ENCODE results near the gene C14orf119. TPM values are rescaled to one million over a fixed set of nuclear protein-coding genes. Genes with fewer than 3 reads are reported as not detected.

Gene C14orf119
- total and polyA plus RNA-seq, 7 experiments from 2014 or later, result 6.0 to 169 (median 45.0) TPM

GRCh38 chr14:23058654-23059504 lies 36.4 kb upstream of the C14orf119 start:
- no peaks in the 10 kb centered on the region for H3K9me3 ChIP-seq (ENCODE audit: control insufficient read depth in 2 of 3, low read length in 3 of 3)
- ATAC-seq (no peak), DNase-seq (no peak)
- H3K36me3 ChIP-seq (ENCODE audit: control insufficient read depth in 2 of 3, insufficient read depth in 3 of 3, low read length in 3 of 3), result peaks cover 25 to 51% (median 26%) of the 10 kb centered on the region in 3 experiments
- Mint-ChIP-seq H3K27ac (peak overlapping the region in 5 of 9 donors; percentile 34 to 72 (median 43)), H3K27me3 (peaks cover 0 to 8% (median 0%) of the 10 kb centered on the region in 5 donors), H3K4me1 (peaks cover 13 to 20% (median 17%) of the 10 kb centered on the region in 7 donors), H3K36me3 (peaks cover 4 to 30% (median 23%) of the 10 kb centered on the region in 5 donors), H3K4me3 (peak overlapping the region in 5 of 10 donors; percentile 3 to 56 (median 36)), H3K9me3 (peaks cover 0 to 2% (median 0%) of the 10 kb centered on the region in 11 donors)
- H3K27me3 ChIP-seq (ENCODE audit: control insufficient read depth in 2 of 2, insufficient read depth in 2 of 2, low read length in 2 of 2), result no peaks in the 10 kb centered on the region
- ChIA-PET CTCF (interaction anchor here (0.6 to 12.2 kb wide), 19 partner anchors 10 to 502 kb away, joined by 3 to 264 read pairs (median 4); partner anchors contain the start of genes AJUBA and RBM23), POLR2A (interaction anchor here (1.0 to 6.5 kb wide), 7 partner anchors 10 to 103 kb away, joined by 3 to 76 read pairs (median 5); partner anchors contain the start of gene AJUBA)
- H3K4me3 ChIP-seq (ENCODE audit: low read length), result no peak overlapping the region
- peaks cover 7 to 9% of the 10 kb centered on the region in 2 donors for H3K4me1 ChIP-seq (ENCODE audit: control insufficient read depth in 2 of 2, insufficient read depth in 2 of 2, low read length in 2 of 2)
- H3K27ac ChIP-seq (ENCODE audit: low read depth, low read length), result no peak overlapping the region
- intact Hi-C loops (cut with micrococcal nuclease), result loop anchor here (1.0 to 10.0 kb wide), 10 partner anchors 24 to 502 kb away; partner anchors contain the start of gene MRPL52 (in 1 of the 2)

DNA sequence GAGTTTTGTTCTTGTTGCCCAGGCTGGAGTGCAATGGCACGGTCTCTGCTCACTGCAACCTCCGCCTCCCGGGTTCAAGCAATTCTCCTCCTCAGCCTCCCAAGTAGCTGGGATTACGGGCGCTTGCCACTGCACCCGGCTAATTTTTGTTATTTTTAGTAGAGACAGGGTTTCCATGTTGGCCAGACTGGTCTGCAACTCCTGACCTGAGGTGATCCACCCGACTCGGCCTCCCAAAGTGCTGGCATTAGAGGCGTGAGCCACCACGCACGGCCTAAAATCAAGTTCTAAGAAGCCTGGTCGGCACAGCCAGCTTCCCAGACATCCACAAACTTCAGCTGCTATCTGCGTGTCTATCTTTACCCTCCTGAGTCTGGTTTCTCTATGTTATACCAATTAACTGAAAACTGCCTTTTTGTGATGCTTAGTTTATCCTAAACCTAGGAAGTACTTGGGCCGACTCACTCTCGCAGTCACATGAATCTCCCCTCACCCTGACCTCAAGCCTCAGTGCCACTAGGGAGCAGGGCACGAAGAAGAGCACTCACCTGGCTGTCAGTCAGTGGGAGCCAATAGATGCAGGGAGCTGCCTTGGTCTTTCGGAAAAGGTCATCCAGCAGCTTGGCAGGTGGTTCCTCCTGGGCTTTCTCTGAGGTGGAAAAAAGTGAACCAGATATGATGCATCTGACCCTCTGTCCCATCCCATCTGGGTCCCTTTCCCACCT lies 34.6 kb upstream of the C14orf119 start:
- no peak overlapping the region for H3K4me3 ChIP-seq (ENCODE audit: low read length)
- POLR2A ChIA-PET, result interaction anchor here (0.6 to 6.5 kb wide), 6 partner anchors 8 to 75 kb away, joined by 3 to 76 read pairs (median 4); partner anchors contain the start of genes ACIN1, AJUBA and C14orf119
- Mint-ChIP-seq H3K27ac (no peak overlapping the region), H3K4me1 (peaks cover 15 to 20% (median 19%) of the 10 kb centered on the region in 7 donors), H3K36me3 (peaks cover 4 to 38% (median 26%) of the 10 kb centered on the region in 5 donors), H3K27me3 (peaks cover 0 to 8% (median 0%) of the 10 kb centered on the region in 5 donors), H3K9me3 (peaks cover 0 to 2% (median 0%) of the 10 kb centered on the region in 11 donors), H3K4me3 (peak overlapping the region in 1 of 10 donors; percentile 47)
- intact Hi-C loops (cut with micrococcal nuclease), result no loop called here
- DNase-seq, result no peak
- H3K36me3 ChIP-seq (ENCODE audit: control insufficient read depth in 2 of 3, insufficient read depth in 3 of 3, low read length in 3 of 3), result peaks cover 35 to 69% (median 38%) of the 10 kb centered on the region in 3 experiments
- H3K27me3 ChIP-seq (ENCODE audit: control insufficient read depth in 2 of 2, insufficient read depth in 2 of 2, low read length in 2 of 2), result no peaks in the 10 kb centered on the region
- peaks cover 7 to 9% of the 10 kb centered on the region in 2 donors for H3K4me1 ChIP-seq (ENCODE audit: control insufficient read depth in 2 of 2, insufficient read depth in 2 of 2, low read length in 2 of 2)
- no peaks in the 10 kb centered on the region for H3K9me3 ChIP-seq (ENCODE audit: control insufficient read depth in 2 of 3, low read length in 3 of 3)
- no peak overlapping the region for H3K27ac ChIP-seq (ENCODE audit: low read depth, low read length)
- ATAC-seq, result no peak
- CTCF ChIA-PET, result interaction anchor here (0.6 to 12.2 kb wide), 10 partner anchors 8 to 365 kb away, joined by 3 to 264 read pairs (median 4); partner anchors contain the start of gene AJUBA

DNA sequence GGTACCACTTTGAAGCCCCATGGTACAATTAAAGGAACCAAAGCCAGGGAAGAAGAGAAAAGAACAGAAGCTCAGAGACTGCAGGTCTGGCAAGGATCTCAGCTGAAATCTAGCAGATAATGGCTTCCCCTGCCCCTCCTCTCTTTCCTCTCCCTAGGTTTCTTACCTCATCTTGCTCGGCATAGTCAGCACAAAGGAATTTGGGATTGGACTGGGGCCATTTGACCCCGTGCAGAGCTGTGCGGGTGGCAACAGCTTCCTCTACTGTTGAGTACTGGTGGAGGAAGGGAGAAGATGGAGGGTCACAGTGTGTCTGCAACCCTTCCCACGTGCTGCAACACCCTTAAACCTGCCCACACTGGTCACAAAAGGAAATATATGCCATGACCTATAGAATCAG lies 33.3 kb upstream of the C14orf119 start:
- H3K9me3 Mint-ChIP-seq, result peaks cover 0 to 2% (median 0%) of the 10 kb centered on the region in 11 donors
- H3K27ac Mint-ChIP-seq, result peak overlapping the region in 2 of 9 donors; percentile 51 to 62
- ATAC-seq (no peak), DNase-seq (no peak)
- CTCF ChIA-PET, result interaction anchor here (1.1 to 12.2 kb wide), 7 partner anchors 9 to 492 kb away, joined by 3 to 264 read pairs (median 4); partner anchors contain the start of gene AJUBA
- H3K36me3 ChIP-seq (ENCODE audit: control insufficient read depth in 2 of 3, insufficient read depth in 3 of 3, low read length in 3 of 3), result peaks cover 41 to 82% (median 44%) of the 10 kb centered on the region in 3 experiments
- peaks cover 0 to under 1% of the 10 kb centered on the region in 2 donors for H3K4me1 ChIP-seq (ENCODE audit: control insufficient read depth in 2 of 2, insufficient read depth in 2 of 2, low read length in 2 of 2)
- no peak overlapping the region for H3K4me3 Mint-ChIP-seq
- no peak overlapping the region for H3K4me3 ChIP-seq (ENCODE audit: low read length)
- H3K9me3 ChIP-seq (ENCODE audit: control insufficient read depth in 2 of 3, low read length in 3 of 3), result no peaks in the 10 kb centered on the region
- POLR2A ChIA-PET, result interaction anchor here (0.6 to 2.4 kb wide), 8 partner anchors 33 to 492 kb away, joined by 3 to 7 read pairs (median 3); partner anchors contain the start of genes ACIN1 and C14orf119
- H3K27ac ChIP-seq (ENCODE audit: low read depth, low read length), result no peak overlapping the region
- intact Hi-C loops (cut with micrococcal nuclease), result no loop called here
- peaks cover 0 to 1% (median 0%) of the 10 kb centered on the region in 5 donors for H3K27me3 Mint-ChIP-seq
- peaks cover 4 to 48% (median 30%) of the 10 kb centered on the region in 5 donors for H3K36me3 Mint-ChIP-seq
- H3K4me1 Mint-ChIP-seq, result peaks cover 7 to 19% (median 11%) of the 10 kb centered on the region in 7 donors
- H3K27me3 ChIP-seq (ENCODE audit: control insufficient read depth in 2 of 2, insufficient read depth in 2 of 2, low read length in 2 of 2), result no peaks in the 10 kb centered on the region

DNA sequence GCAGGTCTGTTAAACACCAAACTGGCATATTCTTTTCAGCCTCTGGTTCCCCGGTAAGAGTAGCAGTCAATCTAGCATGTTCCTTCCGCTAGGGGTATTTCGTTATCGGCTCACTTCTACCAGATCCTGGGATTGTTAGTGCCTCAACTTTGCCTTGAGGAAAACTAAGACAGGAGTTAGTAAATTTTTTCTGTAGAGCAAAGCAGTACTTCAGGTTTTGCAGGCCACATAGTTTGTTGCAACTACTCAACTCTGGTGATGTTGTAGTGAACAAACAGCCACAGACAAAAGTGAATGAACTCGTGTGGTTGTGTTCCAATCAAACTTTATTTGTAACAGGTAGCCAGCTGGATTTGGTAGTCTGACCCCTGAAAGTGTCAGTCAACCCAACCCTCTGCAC lies 31.7 kb upstream of the C14orf119 start:
- no peak overlapping the region for H3K4me3 Mint-ChIP-seq
- POLR2A ChIA-PET, result interaction anchor here (1.5 to 1.9 kb wide), 3 partner anchors 13 to 77 kb away, joined by 3 to 4 read pairs (median 4); no protein-coding TSS in a partner anchor

GRCh38 chr14:23066368-23066767 lies 28.9 kb upstream of the C14orf119 start:
- H3K4me3 Mint-ChIP-seq, result no peak overlapping the region
- intact Hi-C loops (cut with micrococcal nuclease), result no loop called here
- peaks cover 21 to 45% (median 28%) of the 10 kb centered on the region in 7 donors for H3K4me1 Mint-ChIP-seq
- H3K9me3 ChIP-seq (ENCODE audit: control insufficient read depth in 2 of 3, low read length in 3 of 3), result no peaks in the 10 kb centered on the region
- H3K27me3 Mint-ChIP-seq, result no peaks in the 10 kb centered on the region
- DNase-seq (no peak), ATAC-seq (no peak)
- ChIA-PET CTCF (interaction anchor here (4.7 kb wide), 1 partner anchor 82 kb away, joined by 53 read pairs; the partner anchor contains the start of gene AJUBA), POLR2A (interaction anchor here (0.6 to 1.2 kb wide), 4 partner anchors 10 to 59 kb away, joined by 3 to 4 read pairs (median 3); partner anchors contain the start of genes ACIN1 and C14orf119)
- no peaks in the 10 kb centered on the region for H3K9me3 Mint-ChIP-seq
- no peak overlapping the region for H3K27ac ChIP-seq (ENCODE audit: low read depth, low read length)
- H3K4me3 ChIP-seq (ENCODE audit: low read length), result no peak overlapping the region
- H3K36me3 Mint-ChIP-seq, result peaks cover 4 to 42% (median 26%) of the 10 kb centered on the region in 5 donors
- H3K4me1 ChIP-seq (ENCODE audit: control insufficient read depth in 2 of 2, insufficient read depth in 2 of 2, low read length in 2 of 2), result peaks cover 10 to 20% of the 10 kb centered on the region in 2 donors
- H3K27me3 ChIP-seq (ENCODE audit: control insufficient read depth in 2 of 2, insufficient read depth in 2 of 2, low read length in 2 of 2), result no peaks in the 10 kb centered on the region
- H3K27ac Mint-ChIP-seq, result peak overlapping the region in 2 of 9 donors; percentile 8 to 20
- H3K36me3 ChIP-seq (ENCODE audit: control insufficient read depth in 2 of 3, insufficient read depth in 3 of 3, low read length in 3 of 3), result peaks cover 43 to 74% (median 47%) of the 10 kb centered on the region in 3 experiments

More for the DNA sequence above, 31.7 kb upstream of the C14orf119 start:
- Mint-ChIP-seq H3K27me3 (no peaks in the 10 kb centered on the region), H3K4me1 (peaks cover 4 to 18% (median 9%) of the 10 kb centered on the region in 7 donors), H3K36me3 (peaks cover 4 to 48% (median 26%) of the 10 kb centered on the region in 5 donors), H3K9me3 (peaks cover 0 to 2% (median 0%) of the 10 kb centered on the region in 11 donors), H3K27ac (peak overlapping the region in 5 of 9 donors; percentile 16 to 83 (median 28))
- Histone ChIP-seq H3K4me3 (ENCODE audit: low read length) (no peak overlapping the region), H3K27me3 (ENCODE audit: control insufficient read depth in 2 of 2, insufficient read depth in 2 of 2, low read length in 2 of 2) (no peaks in the 10 kb centered on the region), H3K9me3 (ENCODE audit: control insufficient read depth in 2 of 3, low read length in 3 of 3) (no peaks in the 10 kb centered on the region), H3K27ac (ENCODE audit: low read depth, low read length) (no peak overlapping the region), H3K36me3 (ENCODE audit: control insufficient read depth in 2 of 3, insufficient read depth in 3 of 3, low read length in 3 of 3) (peaks cover 51 to 95% (median 51%) of the 10 kb centered on the region in 3 experiments), H3K4me1 (ENCODE audit: control insufficient read depth in 2 of 2, insufficient read depth in 2 of 2, low read length in 2 of 2) (peaks cover 0 to 2% of the 10 kb centered on the region in 2 donors)
- ATAC-seq (no peak), DNase-seq (no peak)
- CTCF ChIA-PET, result interaction anchor here (0.7 to 12.2 kb wide), 5 partner anchors 41 to 91 kb away, joined by 3 to 264 read pairs (median 21); partner anchors contain the start of gene AJUBA
- intact Hi-C loops (cut with micrococcal nuclease), result no loop called here
